Measurements from ENCODE around the gene LRRN4. TPM values are rescaled to one million over a fixed set of nuclear protein-coding genes. Genes with fewer than 3 reads are reported as not detected.

LRRN4 gene
- total RNA-seq, result not detected in 2 replicates

DNA sequence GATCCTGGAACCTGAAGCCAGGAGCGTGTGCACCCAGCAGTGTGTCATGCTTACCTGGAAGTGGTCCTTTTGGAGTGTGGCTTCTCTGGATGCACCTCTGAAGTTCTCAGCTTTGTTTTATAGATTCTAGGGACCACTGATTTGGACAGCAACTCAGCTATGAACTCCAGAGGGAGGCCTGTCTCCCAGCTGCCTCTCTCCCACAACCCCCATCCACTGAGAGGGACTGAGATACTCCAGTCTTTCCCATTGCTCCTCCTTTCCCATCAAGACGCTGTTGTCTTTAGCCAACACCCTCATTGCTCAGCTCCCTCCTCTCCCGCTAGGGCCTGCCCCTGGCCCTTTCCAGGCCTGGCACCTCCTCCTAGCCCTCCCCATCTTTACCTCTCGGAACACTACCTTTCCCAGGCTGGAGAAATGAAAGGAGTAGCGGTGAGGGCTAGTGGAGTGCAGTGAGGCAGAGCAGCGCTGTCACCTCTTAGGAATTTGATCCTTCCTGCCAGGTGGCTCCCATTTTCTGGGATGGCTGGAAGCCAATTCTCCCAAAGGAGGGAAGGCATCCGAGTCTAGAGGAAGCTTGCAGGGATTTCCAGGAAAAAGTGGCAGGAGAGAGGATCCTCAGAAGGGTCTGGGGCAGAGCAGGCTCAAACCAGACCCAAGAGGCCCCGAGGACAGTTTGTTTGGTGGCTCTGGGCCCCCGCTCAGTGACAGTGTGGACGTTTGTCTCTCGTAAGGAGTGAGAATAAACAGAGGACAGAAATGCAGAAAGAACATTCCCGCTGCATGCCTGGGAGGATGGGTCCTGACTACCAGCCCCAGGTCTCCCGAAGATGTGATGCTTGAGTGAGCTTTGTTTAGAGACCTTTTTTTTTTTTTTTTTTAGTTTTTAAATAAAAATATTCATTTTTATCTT lies at the start of gene LRRN4:
LRRN4 (minus strand) TSS at position 285 of the 913 bp plus-strand sequence. CDS start 1,261 bp downstream, outside the sequence.

Small RNA genes within 50 kb of the gene (small RNA-seq; reads per million reads assigned to genes)
- not detected for gene RN7SL498P

Other genes with a start within 250 kb of the LRRN4 start
- not detected in 2 replicates for gene CHGB, start 142.6 kb downstream of the LRRN4 start, total RNA-seq
- 7.3 and 14.9 TPM in 2 replicates for gene TRMT6, start 103.5 kb downstream of the LRRN4 start, total RNA-seq
- 8.1 and 18.0 TPM in 2 replicates for gene MCM8, start 103.4 kb downstream of the LRRN4 start, total RNA-seq
- gene CRLS1, start 47.9 kb downstream of the LRRN4 start, total RNA-seq, result 45.9 and 46.7 TPM in 2 replicates
- 17.2 and 17.3 TPM in 2 replicates for gene FERMT1, start 69.0 kb upstream of the LRRN4 start, total RNA-seq

Data from subcutaneous preadipocyte (primary cell).